Endothelial cell of umbilical vein (primary cell): ENCODE measurements around the gene SLC16A8. TPM values are rescaled to one million over a fixed set of nuclear protein-coding genes. Genes with fewer than 3 reads are reported as not detected.

Source experiments
- BruUV-seq: library from RNA; stranded (reverse); fragments of 400-500 nt; replicated peaks from 2 replicates; lab custom pipeline; 2021; lab: Mats Ljungman, UMichigan
- CTCF ChIA-PET: fragments of 300-600, 350-600 bp; sonication (Branson Sonifier 250); formaldehyde crosslinking; loops from one replicate; lab custom pipeline; 2021; ENCODE audit warnings: antibody characterized with exemption, inconsistent platforms; lab: Charles Lee
- POLR2A ChIA-PET: fragments of 300-600, 350-600 bp; sonication (Branson Sonifier 250); formaldehyde crosslinking; loops from one replicate; lab custom pipeline; 2021; ENCODE audit warnings: antibody characterized with exemption, inconsistent platforms; lab: Charles Lee
- DNase-seq: peaks from one replicate; pipeline ENCODE4 v3.0.0-alpha.2; 2011; ENCODE audit warnings: low read depth, low spot score
- FAIRE-seq: peaks from 2 replicates; lab custom pipeline; 2011; peaks lifted over from hg19 to GRCh38; lab: Jason Lieb, UNC
- H2AFZ ChIP-seq: 2 replicates; pipeline ENCODE4 v1.6.0; 2012; ENCODE audit warnings: low read depth, low read length, control low read depth, inconsistent platforms
- H3K27ac ChIP-seq: 2 replicates; pipeline ENCODE4 v1.5.1; 2011; ENCODE audit warnings: low read depth, mild to moderate bottlenecking, control low read depth, low read length, moderate library complexity; ENCODE audit not compliant: insufficient read depth
- H3K27me3 ChIP-seq, 2 experiments: 2 replicates each; pipeline versions ENCODE4 v1.6.0 to v1.6.1; 2011; ENCODE audit warnings: low read length in 2 of 2, mixed read lengths in 1 of 2; ENCODE audit not compliant: control insufficient read depth in 2 of 2, insufficient read depth in 2 of 2
- H3K36me3 ChIP-seq, 2 experiments: 2 replicates in 1 of 2; 3 replicates in 1 of 2; pipeline ENCODE4 v1.5.1; 2011; ENCODE audit warnings: low read length in 2 of 2, mild to moderate bottlenecking in 1 of 2, moderate library complexity in 1 of 2; ENCODE audit not compliant: control insufficient read depth in 2 of 2, insufficient read depth in 2 of 2; ENCODE audit errors: extremely low read depth in 1 of 2
- H3K4me1 ChIP-seq: 3 replicates; pipeline ENCODE4 v1.5.1; 2011; ENCODE audit warnings: mild to moderate bottlenecking, low read length; ENCODE audit not compliant: control insufficient read depth, insufficient read depth; ENCODE audit errors: extremely low read depth
- H3K4me2 ChIP-seq: 2 replicates; pipeline ENCODE4 v1.6.1; 2011; ENCODE audit warnings: low read length, control low read depth, mixed read lengths; ENCODE audit not compliant: insufficient read depth
- H3K4me3 ChIP-seq, 3 experiments: fragments of 200-600 bp in 1 of 3; sonication (generic), shearing (Covaris generic) in 1 of 3; replicated peaks in 1 of 3; 2 replicates each; pipeline ENCODE4 v1.5.1; 2011 to 2016; ENCODE audit warnings: control low read depth in 3 of 3, low read length in 3 of 3, mild to moderate bottlenecking in 2 of 3, inconsistent platforms in 1 of 3, low read depth in 1 of 3, moderate library complexity in 1 of 3; ENCODE audit not compliant: insufficient read depth in 1 of 3
- H3K79me2 ChIP-seq: 2 replicates; pipeline ENCODE4 v1.6.0; 2012; ENCODE audit warnings: low read length, inconsistent platforms; ENCODE audit not compliant: control insufficient read depth, insufficient read depth
- H3K9ac ChIP-seq: replicated peaks from 2 replicates; pipeline ENCODE3; 2011; ENCODE audit warnings: low read length, control low read depth; ENCODE audit not compliant: insufficient read depth; ENCODE audit errors: extremely low read depth
- H3K9me1 ChIP-seq: replicated peaks from 3 replicates; pipeline ENCODE4 v1.6.0; 2011; ENCODE audit warnings: mild to moderate bottlenecking, low read length; ENCODE audit not compliant: control insufficient read depth, insufficient read depth; ENCODE audit errors: extremely low read depth
- H3K9me3 ChIP-seq: replicated peaks from 2 replicates; pipeline ENCODE4 v1.5.1; 2012; ENCODE audit warnings: low read length, inconsistent platforms; ENCODE audit not compliant: control insufficient read depth, insufficient read depth
- H4K20me1 ChIP-seq: replicated peaks from 2 replicates; pipeline ENCODE3; 2011; ENCODE audit warnings: mild to moderate bottlenecking, low read length; ENCODE audit not compliant: control insufficient read depth, insufficient read depth; ENCODE audit errors: extremely low read depth
- CTCF ChIP-seq, 2 donors: IDR thresholded peaks; 1 replicate in 1 of 2; 2 replicates in 1 of 2; pipeline ENCODE4 v1.5.1; 2011; ENCODE audit warnings: low read length in 2 of 2, mild to moderate bottlenecking in 2 of 2, moderate library complexity in 2 of 2, control low read depth in 1 of 2, inconsistent platforms in 1 of 2, low read depth in 1 of 2; ENCODE audit not compliant: insufficient read depth in 1 of 2; ENCODE audit errors: extremely low read depth in 1 of 2
- EZH2 ChIP-seq: IDR thresholded peaks from 2 replicates; pipeline ENCODE4 v1.6.1; 2012; ENCODE audit warnings: borderline replicate concordance, low read depth, mild to moderate bottlenecking, moderate library complexity, low read length, inconsistent platforms; ENCODE audit not compliant: severe bottlenecking
- FOS ChIP-seq: IDR thresholded peaks from 2 replicates; pipeline ENCODE4 v1.6.1; 2011; ENCODE audit warnings: mild to moderate bottlenecking, low read length, moderate library complexity, borderline replicate concordance; ENCODE audit not compliant: insufficient read depth
- GATA2 ChIP-seq: IDR thresholded peaks from 2 replicates; pipeline ENCODE4 v1.7.0; 2011; ENCODE audit warnings: low read depth, mild to moderate bottlenecking, moderate library complexity, mixed read lengths, low read length; ENCODE audit not compliant: insufficient read length, insufficient read depth
- JUN ChIP-seq: IDR thresholded peaks from 2 replicates; pipeline ENCODE4 v1.6.1; 2011; ENCODE audit warnings: borderline replicate concordance, low read depth; ENCODE audit not compliant: insufficient read length, insufficient read depth
- MAX ChIP-seq: IDR thresholded peaks from 2 replicates; pipeline ENCODE4 v1.6.1; 2011; ENCODE audit not compliant: insufficient read depth, insufficient read length
- MYC ChIP-seq: IDR thresholded peaks from one replicate; pipeline ENCODE4 v1.6.1; 2011; ENCODE audit warnings: mild to moderate bottlenecking, low read depth, low read length
- POLR2A ChIP-seq: IDR thresholded peaks from 2 replicates; pipeline ENCODE4 v1.6.1; 2012; ENCODE audit warnings: low read depth, mild to moderate bottlenecking, control low read depth, low read length
- POLR2AphosphoS5 ChIP-seq: IDR thresholded peaks from 2 replicates; pipeline ENCODE4 v1.6.1; 2012; ENCODE audit warnings: low read depth, mild to moderate bottlenecking, control low read depth, low read length, moderate library complexity; ENCODE audit not compliant: insufficient read depth
- dilution Hi-C: fragments of 300-500 bp; cut with MboI; formaldehyde crosslinking; loops from one replicate; pipeline ENCODE4 v1.15.0; 2019; ENCODE audit warnings: low sequenced_read_pairs; ENCODE audit not compliant: extremely low pct_ligation_motif_present
- intact Hi-C: fragments of 100-400 bp; cut with micrococcal nuclease; formaldehyde crosslinking; loops from one replicate; pipeline ENCODE4 v1.10.0; 2022
- polyA plus RNA-seq, 4 experiments: library from polyadenylated mRNA; depleted of rRNA in 3 of 4; stranded (reverse) in 3 of 4; unstranded in 1 of 4; fragments of >200 nt; gene quantifications; 2 replicates each; pipeline versions ENCODE4 v1.2.1 to v1.2.3, GENCODE V29; 2011 to 2012; ENCODE audit warnings: missing spikeins in 1 of 4
- total RNA-seq: library from RNA; stranded (reverse); gene quantifications from 2 replicates; pipeline ENCODE4 v1.2.3, GENCODE V29; 2021

The SLC16A8 gene
- total and polyA plus RNA-seq, 2 donors (not counting 3 experiments of a cell fraction or from before 2014, with no cell fraction given), result 0.14 TPM; not detected in 1

GRCh38 chr22:38067761-38068360, 16.1 kb downstream of the SLC16A8 start:
- FAIRE-seq (no peak), DNase-seq (no peak)
- no peak overlapping the region for H2AFZ ChIP-seq
- BruUV-seq, result no TSS peak
- no peaks in the 10 kb centered on the region for H3K27me3 ChIP-seq
- peaks cover 0 to 17% of the 10 kb centered on the region in 2 experiments for H3K36me3 ChIP-seq
- no peak overlapping the region for H3K9ac ChIP-seq
- dilution Hi-C loops, result no loop called here
- H3K9me1 ChIP-seq, result no peaks in the 10 kb centered on the region
- intact Hi-C loops, result no loop called here
- H3K4me3 ChIP-seq, result no peak overlapping the region
- no peaks in the 10 kb centered on the region for H3K79me2 ChIP-seq
- no peaks in the 10 kb centered on the region for H3K4me1 ChIP-seq
- H4K20me1 ChIP-seq, result no peaks in the 10 kb centered on the region
- H3K4me2 ChIP-seq, result no peak overlapping the region
- ChIA-PET CTCF (interaction anchor here (0.9 to 3.2 kb wide), 3 partner anchors 9 to 47 kb away, joined by 3 to 16 read pairs (median 9); no protein-coding TSS in a partner anchor), POLR2A (no interaction called here)
- no peak for TF ChIP-seq POLR2A
- TF ChIP-seq FOS, result no peak
- TF ChIP-seq MAX, result no peak
- no peak for TF ChIP-seq POLR2AphosphoS5
- H3K27ac ChIP-seq, result no peak overlapping the region
- no peaks in the 10 kb centered on the region for H3K9me3 ChIP-seq

GRCh38 chr22:38067028-38067415, 17.0 kb downstream of the SLC16A8 start:
- FAIRE-seq (no peak), DNase-seq (no peak)
- peaks cover 0 to 13% of the 10 kb centered on the region in 2 experiments for H3K36me3 ChIP-seq
- no peak overlapping the region for H3K4me3 ChIP-seq
- no peaks in the 10 kb centered on the region for H3K79me2 ChIP-seq
- no peaks in the 10 kb centered on the region for H3K9me1 ChIP-seq
- intact Hi-C loops (no loop called here), dilution Hi-C loops (no loop called here)
- no peak overlapping the region for H3K4me2 ChIP-seq
- H2AFZ ChIP-seq, result no peak overlapping the region
- ChIA-PET POLR2A (no interaction called here), CTCF (interaction anchor here (3.2 kb wide), 1 partner anchor 15 kb away, joined by 16 read pairs; no protein-coding TSS in a partner anchor)
- H3K27me3 ChIP-seq, result no peaks in the 10 kb centered on the region
- H4K20me1 ChIP-seq, result no peaks in the 10 kb centered on the region
- TF ChIP-seq MYC, result no peak
- no peak for TF ChIP-seq GATA2
- TF ChIP-seq POLR2AphosphoS5, result no peak
- no peak for TF ChIP-seq FOS
- TF ChIP-seq JUN, result no peak
- TF ChIP-seq EZH2, result no peak
- TF ChIP-seq CTCF (IDR thresholded peaks at IDR 0.05; ENCODE audit: extremely low read depth in 1 of 2, insufficient read depth in 1 of 2, low read depth in 1 of 2, low read length in 2 of 2), result no peak
- no peak for TF ChIP-seq MAX
- no peak for TF ChIP-seq POLR2A
- H3K27ac ChIP-seq, result no peak overlapping the region
- H3K9me3 ChIP-seq, result no peaks in the 10 kb centered on the region
- H3K4me1 ChIP-seq, result no peaks in the 10 kb centered on the region
- no TSS peak for BruUV-seq
- H3K9ac ChIP-seq, result no peak overlapping the region
